Measurements from ENCODE around the gene SV2C. TPM values are rescaled to one million over a fixed set of nuclear protein-coding genes. Genes with fewer than 3 reads are reported as not detected.

Gene SV2C
- total RNA-seq, 2 donors from 2014 or later: 0.14 TPM

- no peak for TF ChIP-seq CTCF (IDR thresholded peaks at IDR 0.05)
- H3K27ac ChIP-seq: no peak overlapping the region
- H3K4me1 ChIP-seq (ENCODE audit: control insufficient read depth in 1 of 2, low read depth in 2 of 2): no peaks in the 10 kb centered on the region
- ATAC-seq (ENCODE audit: insufficient number of reproducible peaks, low FRiP score, low read depth) (no peak), DNase-seq (ENCODE audit: low spot score) (no peak)
- H3K27me3 ChIP-seq (replicated peaks; ENCODE audit: insufficient read depth): no peaks in the 10 kb centered on the region
- H3K9me3 ChIP-seq: no peaks in the 10 kb centered on the region
- H3K36me3 ChIP-seq: no peaks in the 10 kb centered on the region
- no peak overlapping the region for H3K4me3 ChIP-seq
Measured at GRCh38 chr5:76050134-76050533, 33.0 kb upstream of the SV2C start.

DNA sequence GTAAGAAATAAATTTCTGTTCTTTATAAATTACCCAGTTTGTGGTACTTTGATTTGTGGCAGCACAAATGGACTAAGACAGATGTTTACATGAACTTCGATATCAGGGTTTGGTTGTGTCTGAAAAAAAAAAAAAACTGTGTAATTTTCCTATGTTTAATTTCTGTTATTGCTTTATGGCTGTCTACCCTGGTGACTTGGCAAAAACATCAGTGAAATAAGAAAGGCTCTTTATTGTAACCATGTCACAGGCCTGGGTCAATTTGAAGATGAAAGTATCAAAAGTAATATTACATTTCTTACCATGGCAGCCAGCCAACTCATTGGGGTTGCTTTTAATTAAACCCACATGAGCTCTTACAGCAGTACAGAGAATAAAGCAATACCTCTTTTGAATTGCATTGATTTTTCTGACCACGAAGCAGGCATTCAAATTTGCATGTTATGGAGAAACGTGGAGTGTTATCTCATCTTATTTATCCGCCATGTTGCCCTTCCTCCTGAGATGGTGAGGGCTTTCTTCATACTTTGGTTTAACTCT, 20.6 kb upstream of the SV2C start:
- ATAC-seq (ENCODE audit: insufficient number of reproducible peaks, low FRiP score, low read depth) (no peak), DNase-seq (ENCODE audit: low spot score) (no peak)

GRCh38 chr5:76065258-76065657, 17.9 kb upstream of the SV2C start:
- H3K4me1 ChIP-seq (ENCODE audit: control insufficient read depth in 1 of 2, low read depth in 2 of 2): no peaks in the 10 kb centered on the region
- no peak for ATAC-seq (ENCODE audit: insufficient number of reproducible peaks, low FRiP score, low read depth)
- no peaks in the 10 kb centered on the region for H3K9me3 ChIP-seq
- no peak overlapping the region for H3K27ac ChIP-seq
- TF ChIP-seq CTCF (IDR thresholded peaks at IDR 0.05): no peak
- no peaks in the 10 kb centered on the region for H3K27me3 ChIP-seq (replicated peaks; ENCODE audit: insufficient read depth)
- H3K4me3 ChIP-seq: no peak overlapping the region
- DNase-seq (ENCODE audit: low spot score): no peak
- H3K36me3 ChIP-seq: no peaks in the 10 kb centered on the region

More for the DNA sequence above, 20.6 kb upstream of the SV2C start:
- H3K9me3 ChIP-seq: no peaks in the 10 kb centered on the region
- no peaks in the 10 kb centered on the region for H3K4me1 ChIP-seq (ENCODE audit: control insufficient read depth in 1 of 2, low read depth in 2 of 2)
- H3K36me3 ChIP-seq: no peaks in the 10 kb centered on the region
- H3K27me3 ChIP-seq (replicated peaks; ENCODE audit: insufficient read depth): no peaks in the 10 kb centered on the region
- H3K4me3 ChIP-seq: no peak overlapping the region
- no peak overlapping the region for H3K27ac ChIP-seq
- TF ChIP-seq CTCF (IDR thresholded peaks at IDR 0.05): no peak

DNA sequence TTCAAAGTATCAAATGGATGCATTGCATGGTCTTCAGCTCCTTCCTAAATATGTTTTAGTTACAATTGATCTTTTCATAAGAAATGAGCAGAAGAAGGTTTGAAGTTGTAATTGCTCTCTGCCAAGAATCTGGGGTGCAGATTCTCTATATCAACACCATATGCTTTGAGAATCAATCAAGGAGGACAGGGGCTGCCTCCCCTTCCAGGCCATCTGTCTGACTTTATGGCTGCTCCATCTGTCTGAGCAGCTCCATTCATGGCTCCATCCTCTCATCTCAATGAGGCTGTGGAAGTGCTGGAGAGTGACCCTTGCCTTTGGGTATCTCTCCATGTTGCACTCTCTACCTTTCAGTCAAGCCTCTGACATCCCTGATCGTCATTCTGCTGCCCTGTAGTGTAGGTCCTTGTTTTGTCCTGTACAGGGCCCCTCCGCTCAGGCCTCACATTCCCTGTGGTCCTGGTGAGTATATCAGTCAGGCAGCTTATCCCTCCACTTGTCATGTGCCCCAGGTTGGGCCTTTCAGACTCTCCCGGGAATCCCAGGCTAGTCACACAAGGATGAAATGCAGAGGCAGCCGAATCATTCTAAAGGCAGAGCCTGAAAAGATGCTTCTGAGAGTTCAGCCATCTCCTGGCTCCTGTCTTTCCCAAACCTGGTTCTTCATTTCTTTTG, 14.0 kb upstream of the SV2C start:
- no peaks in the 10 kb centered on the region for H3K9me3 ChIP-seq
- DNase-seq (ENCODE audit: low spot score) (no peak), ATAC-seq (ENCODE audit: insufficient number of reproducible peaks, low FRiP score, low read depth) (no peak)
- no peaks in the 10 kb centered on the region for H3K4me1 ChIP-seq (ENCODE audit: control insufficient read depth in 1 of 2, low read depth in 2 of 2)
- TF ChIP-seq CTCF (IDR thresholded peaks at IDR 0.05): no peak
- no peak overlapping the region for H3K27ac ChIP-seq
- no peaks in the 10 kb centered on the region for H3K36me3 ChIP-seq
- H3K4me3 ChIP-seq: no peak overlapping the region
- H3K27me3 ChIP-seq (replicated peaks; ENCODE audit: insufficient read depth): no peaks in the 10 kb centered on the region

GRCh38 chr5:76074487-76075065, 8.6 kb upstream of the SV2C start:
- no peaks in the 10 kb centered on the region for H3K4me1 ChIP-seq (ENCODE audit: control insufficient read depth in 1 of 2, low read depth in 2 of 2)
- H3K27me3 ChIP-seq (replicated peaks; ENCODE audit: insufficient read depth): no peaks in the 10 kb centered on the region
- H3K27ac ChIP-seq: no peak overlapping the region
- no peak for DNase-seq (ENCODE audit: low spot score)
- no peaks in the 10 kb centered on the region for H3K36me3 ChIP-seq
- H3K4me3 ChIP-seq: no peak overlapping the region
- no peaks in the 10 kb centered on the region for H3K9me3 ChIP-seq
- no peak for TF ChIP-seq CTCF (IDR thresholded peaks at IDR 0.05)
- ATAC-seq (ENCODE audit: insufficient number of reproducible peaks, low FRiP score, low read depth): no peak

Data from thoracic aorta (tissue), 2 donors.